ENCODE data around the gene ZNF296.

Gene ZNF296

DNA sequence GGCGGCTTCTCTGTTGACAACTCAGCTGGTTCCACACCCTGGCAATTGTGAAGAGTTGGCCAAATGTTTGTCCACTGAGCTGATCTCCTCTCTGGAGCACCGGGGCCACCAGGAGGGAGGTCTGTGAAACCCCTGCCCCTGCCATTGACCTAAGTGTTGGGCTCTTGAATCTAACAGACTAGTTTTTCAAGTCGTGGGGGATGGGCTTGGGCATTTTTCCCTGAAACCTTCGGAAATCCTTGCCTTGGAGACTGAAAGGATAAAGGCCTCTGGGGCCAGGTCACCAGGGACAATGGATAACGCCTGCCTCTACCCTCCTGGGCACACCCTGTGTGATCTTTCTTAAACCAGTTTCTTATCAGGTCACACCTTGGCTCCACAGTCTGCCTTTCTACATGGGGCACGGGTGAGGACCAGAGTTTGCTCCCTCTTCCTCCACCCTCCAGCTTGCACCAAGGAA lies 3.7 kb upstream of the ZNF296 start:
- no peak for DNase-seq

DNA sequence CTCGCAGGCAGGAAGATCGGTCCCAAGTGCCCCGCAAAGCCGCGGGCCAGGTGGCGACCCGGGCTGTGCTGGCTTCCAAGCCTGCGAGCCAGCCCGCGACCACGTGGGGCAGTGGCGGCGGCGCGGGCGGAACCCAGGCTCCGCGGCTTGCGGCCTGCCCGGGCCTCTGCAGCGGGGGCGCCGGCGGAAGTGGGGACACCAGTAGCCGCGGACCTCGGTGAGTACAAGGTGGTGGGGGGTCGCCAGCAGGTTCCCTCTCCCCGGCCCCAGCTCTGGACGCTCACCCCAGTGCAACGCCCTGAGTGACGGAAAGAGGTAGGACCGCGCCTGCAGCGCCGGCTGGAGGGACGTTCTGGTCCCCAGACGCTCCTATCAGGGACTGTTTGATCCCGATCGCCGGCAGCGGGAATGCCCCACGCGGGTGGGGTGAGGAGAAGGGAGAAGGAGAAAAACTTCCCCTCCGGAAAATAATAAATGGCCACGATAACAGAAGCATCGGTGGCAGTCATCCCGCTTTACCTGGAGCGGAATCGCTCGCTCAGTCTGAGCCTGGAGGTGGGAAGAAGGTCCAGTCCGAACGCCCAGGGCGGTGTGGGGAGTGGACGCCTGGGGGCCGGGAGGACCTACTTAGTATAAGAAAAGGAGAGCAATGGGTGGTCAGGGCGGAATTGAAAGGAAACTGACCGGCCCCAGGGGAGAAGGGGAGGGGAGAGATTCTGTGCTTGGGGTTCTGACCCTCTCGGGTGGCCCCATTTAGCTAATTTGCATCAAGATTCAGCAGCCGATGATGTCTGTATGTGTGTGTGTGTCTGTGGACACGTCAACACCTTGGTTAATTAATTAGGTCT lies 3.0 kb upstream of the ZNF296 start, which contains the start of gene GEMIN7:
Gene GEMIN7, plus strand, starts transcription at position 198 of the 848 bp plus-strand sequence. CDS start 10,855 bp downstream, outside the sequence.
- DNase-seq, result peak; percentile 64 to 74

DNA sequence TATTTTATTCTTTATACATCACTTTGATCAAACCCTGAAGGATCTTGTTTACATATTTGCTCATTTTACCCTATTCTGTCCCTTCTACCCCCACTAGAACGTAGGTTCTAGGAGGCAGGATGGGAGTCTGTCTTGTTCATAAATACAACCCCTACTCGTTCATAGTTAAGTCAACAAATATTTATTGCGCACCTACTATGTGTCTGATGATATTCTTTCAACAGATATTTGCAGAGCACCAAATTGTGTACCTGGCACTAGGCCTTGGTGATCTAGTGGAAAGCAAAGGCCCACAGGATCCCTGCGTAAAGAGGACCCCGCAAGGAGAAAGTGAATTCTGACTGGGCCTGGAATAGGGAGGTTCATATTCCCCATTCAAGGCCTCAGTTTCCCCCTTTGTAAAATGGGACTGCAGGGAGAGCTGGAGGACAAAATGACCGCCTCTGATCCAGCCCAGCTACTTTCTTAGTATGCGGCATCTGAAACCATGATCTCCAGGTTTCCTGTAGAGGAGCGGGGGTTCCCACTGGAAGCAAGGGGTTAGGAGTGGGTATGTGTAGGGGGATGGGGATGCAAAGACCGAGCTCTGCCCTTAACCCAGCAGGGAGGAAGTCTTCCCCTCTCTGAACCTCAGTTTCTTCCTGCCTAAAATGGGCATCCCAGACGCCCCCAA lies 2.2 kb upstream of the ZNF296 start:
- no peak for DNase-seq

DNA sequence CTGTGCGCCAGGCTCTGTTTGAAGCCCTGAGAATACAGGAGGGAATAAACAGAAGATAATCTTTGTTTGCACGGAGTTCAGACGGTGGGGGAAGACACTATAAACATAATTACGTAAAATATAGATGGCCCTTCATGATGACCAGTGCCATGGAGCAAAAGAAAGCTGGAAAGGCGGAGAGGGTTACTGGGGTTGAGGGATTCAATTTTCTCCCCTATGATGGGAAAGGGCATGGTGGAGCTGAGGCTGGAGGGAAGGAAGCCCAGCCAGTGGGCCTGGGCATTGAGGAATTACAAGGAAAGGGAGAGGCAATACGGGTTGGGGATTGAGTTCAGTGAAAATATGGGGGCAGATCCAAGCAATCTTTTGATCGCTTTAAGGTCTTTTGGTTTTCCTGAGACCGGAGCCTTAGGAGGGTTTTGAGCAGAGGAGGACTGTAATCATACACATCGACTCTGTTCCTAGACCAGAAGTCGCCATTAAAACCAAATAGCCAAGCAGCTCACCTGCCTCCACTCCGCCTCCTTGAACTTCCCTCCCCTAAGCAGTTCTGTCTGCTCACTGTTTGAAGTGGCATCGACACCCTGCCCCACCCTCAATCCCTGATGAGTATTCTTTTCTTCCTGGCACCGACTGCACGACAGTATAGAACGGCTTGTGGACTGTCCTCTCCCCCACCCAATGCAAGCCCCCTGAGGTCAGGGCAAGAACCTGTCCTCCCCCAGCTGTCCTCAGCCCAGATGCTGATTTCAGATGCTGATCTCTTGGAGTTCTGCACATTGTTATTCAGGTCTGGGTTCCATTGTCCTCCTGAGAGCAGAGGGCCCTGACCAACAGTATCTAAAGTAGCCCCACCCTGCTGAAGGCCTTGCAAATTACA lies 813 bp upstream of the ZNF296 start:
- no peak for DNase-seq

DNA sequence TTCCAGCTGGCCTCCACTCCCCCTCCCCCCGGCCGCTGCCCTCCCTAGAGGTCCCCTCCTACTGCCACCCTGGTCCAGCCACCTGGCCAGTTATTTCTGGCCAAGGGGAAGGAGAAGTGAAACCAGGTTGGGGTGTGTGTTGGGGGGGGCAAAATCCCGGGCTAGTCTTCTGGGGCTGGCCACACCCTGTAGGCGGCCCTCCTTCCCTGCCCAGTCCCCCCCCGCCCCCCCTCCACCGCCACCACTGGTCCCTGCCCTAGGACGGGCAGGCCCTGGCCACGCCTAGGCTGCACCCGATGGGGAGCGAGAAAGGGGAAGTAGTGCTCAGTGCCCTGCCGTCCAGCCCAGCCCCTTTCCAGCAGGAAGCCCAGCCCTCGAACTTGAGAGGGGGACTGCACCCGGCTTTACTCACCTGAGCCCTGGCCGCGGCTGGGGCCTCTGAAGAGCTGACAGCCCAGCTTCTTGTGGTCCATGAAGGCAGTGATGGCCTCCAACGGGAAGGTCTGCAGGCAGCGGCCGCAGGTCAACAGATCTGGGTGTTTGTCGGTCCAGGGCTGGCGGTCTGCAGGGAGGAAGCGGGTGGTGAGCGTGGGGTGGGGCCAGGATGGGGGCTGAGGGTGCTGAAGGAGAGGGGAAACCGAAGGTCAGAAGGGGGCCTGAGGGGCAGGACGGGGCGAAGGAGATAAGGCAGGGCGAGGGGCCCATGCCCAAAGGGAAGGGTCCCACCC lies 813 bp downstream of the ZNF296 start:
- DNase-seq, result no peak

DNA sequence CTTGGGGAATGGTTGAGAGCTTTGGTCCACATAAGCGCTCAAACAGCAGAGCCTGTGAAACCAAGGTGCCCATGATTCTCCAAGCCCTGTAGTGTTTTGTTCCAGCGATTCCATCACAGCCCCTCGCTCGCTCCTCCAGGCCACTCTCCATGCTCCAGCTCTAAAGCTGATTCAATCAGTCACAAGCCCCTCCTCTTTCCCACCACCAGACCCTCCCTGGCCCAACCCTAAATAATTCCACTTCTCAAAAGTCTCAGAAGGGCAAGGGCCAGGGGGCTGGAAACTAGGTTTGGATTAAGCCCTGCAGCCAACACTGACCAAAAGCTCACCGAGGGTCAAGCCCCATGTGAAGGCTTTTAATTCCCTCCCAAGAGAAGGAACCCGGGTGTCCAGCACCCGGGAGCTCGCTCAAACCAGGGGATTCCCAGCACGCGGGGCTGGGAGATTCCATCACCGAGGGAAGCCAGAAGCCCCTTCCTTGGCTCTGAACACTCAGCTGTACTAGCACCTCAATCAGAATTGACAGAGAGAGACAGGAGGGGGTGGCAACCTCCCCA lies 1.5 kb downstream of the ZNF296 start:
- DNase-seq, result no peak

DNA sequence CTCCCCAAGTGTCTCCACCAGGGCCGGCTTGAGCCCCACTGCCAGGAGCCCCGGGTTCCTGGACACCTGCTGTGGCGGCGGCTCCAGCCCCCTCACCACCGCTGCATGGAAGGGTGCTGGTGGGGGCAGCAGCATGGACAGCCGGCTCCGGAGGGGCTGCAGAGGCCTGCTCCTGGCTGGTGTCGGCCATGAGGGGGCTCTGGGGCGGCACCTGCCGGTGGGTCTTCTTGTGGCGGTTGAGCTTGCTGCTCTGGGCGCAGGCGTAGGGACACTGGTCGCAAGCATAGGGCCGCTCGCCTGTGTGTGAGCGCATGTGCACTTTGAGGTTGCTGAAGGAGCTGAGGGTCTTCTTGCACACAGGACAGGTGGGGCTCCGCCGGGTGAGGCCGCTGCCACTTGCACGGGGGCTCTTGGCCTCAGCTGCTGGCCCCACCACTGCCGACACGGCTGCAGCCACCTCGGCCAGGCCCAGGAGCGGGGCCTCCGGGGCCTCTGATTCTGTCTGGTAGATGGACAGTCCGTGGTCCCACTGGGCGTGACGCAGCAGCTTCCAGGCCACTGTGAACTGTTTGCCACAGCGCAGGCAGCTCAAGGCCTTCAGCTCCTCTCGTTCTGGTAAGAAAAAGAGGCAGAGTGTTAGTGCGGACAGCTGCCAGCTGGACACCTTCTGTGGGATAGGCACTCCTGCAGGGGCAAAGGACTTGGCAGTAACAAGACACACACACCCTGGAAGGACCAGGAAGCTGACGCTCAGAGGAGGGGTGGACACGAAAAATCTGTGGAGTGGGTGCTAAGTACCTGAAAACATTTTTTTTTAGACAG lies 4.1 kb downstream of the ZNF296 start:
- no peak for DNase-seq

DNA sequence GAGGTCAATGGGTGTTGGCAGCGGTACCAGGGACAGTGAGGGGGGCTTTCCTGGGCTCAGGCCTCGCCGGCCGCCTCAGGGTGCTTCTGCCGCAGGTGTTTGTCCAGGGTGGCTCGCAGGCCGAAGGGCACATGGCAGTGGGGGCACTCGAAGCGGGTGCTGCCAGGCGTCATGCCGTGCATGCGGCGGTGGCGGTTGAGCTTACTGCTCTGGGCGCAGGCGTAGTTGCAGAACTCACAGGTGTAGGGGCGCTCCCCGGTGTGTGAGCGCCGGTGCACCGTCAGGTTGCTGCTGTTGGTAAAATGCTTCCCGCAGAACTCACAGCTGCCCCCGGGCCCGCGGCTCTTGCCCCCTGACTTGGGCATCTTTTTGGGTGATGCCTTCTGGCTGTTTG lies 4.7 kb downstream of the ZNF296 start:
- DNase-seq, result no peak

DNA sequence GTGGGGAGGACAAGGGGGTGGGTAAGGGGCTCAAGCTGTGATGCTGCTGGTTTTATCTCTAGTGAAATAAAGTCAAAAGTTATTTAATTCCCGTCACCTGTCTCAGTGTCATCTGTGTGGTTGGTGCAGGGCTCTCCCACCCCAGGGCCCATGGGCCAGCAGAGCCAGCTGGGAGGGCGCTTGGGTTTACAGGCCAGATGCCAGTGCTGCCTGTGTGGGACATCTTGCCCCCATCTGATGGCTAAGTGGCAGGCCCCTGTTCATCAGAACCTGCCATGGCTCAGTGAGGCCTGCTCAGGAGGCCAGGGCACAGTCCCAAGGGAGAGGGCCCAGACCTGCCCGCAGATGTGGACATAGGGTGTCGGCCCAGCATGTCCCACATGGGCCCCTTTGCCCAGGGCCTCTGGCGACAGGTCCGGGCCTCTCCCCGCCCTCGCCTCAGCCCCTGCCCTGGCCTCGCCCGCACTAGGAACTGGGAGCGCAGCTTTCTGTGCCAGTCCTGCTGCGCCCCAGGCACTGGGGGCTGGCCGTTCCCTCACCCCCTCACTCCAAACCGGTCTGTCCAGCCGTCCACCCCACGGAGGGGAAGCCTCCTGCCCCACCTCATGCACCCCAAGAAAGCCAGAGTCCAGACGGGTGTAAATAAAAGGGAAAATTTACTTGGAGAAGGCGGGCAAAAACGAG lies 5.3 kb downstream of the ZNF296 start:
- no peak for DNase-seq

DNA sequence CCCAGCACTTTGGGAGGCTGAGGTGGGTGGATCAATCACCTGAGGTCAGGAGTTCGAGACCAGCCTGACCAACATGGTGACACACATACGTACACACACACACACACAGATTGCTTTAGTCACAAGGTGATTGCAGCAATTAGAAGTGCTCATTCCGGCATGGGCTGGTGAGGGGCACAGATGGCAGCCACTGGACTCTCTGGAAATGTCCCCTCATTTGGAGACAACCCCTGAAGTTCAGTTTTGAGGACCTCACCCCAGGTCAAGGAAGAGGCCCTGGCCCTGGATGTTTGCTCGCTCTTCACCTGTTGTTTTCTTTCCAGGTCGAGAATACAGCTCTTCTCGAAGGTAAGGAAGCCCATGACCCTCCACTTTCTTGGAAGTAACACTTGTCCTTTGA lies 6.1 kb downstream of the ZNF296 start:
- DNase-seq, result no peak

DNA sequence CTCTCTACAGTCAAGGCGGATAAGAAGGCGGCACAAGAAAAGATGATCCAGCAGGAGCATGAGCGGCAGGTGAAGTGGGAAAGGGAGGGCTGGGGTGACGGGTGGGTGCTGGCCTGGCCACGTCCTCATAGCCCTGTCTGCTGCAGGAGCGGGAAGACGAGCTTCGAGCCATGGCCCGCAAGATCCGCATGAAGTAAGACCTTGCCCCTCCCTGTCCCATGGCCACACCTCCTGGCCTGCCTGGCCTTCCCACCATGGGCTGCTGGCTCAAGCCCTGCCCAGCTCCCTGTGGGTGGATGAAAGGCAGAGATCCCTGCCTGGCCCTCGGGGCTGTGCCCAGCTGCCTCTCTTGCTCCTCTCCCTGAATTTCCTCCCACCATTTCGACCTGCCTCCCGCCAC lies 7.2 kb downstream of the ZNF296 start:
- DNase-seq, result no peak

DNA sequence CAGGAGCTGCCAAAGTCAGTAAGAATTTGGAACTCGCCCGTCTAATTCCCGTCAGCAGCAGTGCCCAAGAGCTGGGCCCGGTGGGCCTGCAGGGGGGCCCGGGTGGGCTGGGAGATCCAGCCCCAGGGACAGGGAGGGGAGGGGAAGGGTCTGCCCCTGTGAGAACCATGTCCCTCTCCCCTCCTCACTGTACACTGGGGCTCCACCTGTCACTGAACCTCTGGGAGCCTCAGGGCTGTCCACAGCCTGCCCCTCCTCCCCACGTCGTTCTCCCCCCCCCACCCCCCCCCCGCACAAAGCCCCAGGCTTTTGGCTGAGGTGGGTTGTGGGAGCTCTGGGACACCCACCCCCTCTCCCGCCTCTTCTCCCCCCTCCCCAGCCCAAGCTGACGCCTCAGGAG lies 8.2 kb downstream of the ZNF296 start:
- no peak for DNase-seq

DNA sequence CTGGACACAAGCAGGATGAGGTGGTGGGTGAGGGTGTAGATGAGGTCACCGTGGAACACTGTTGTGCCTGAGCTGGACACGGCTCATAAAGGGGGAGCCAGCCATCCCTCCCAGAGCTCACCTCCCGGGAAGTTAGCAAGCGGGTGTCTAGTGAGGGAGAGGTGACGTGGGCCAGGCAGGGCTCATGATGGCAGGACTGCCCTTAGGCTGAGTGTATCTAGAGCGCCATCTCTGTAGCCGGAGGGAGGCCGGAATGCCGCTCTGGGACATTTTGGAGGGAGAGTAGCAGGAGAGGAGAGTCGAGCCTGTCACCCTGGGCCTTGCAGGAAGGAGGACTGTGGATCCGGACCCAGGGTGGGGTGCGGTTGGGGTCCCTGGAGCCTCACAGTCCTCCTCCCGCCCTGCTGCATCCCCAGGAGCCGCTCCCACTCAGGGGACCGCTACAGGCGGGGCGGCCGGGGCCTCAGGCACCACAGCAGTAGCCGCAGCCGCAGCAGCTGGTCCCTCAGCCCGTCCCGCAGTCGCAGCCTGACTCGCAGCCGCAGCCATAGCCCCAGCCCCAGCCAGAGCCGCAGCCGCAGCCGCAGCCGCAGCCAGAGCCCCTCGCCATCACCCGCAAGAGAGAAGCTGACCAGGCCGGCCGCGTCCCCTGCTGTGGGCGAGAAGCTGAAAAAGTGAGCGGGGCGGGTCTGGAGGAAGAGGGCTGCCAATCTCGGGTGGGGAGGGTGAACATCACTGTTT lies 9.2 kb downstream of the ZNF296 start:
- DNase-seq, result no peak

DNA sequence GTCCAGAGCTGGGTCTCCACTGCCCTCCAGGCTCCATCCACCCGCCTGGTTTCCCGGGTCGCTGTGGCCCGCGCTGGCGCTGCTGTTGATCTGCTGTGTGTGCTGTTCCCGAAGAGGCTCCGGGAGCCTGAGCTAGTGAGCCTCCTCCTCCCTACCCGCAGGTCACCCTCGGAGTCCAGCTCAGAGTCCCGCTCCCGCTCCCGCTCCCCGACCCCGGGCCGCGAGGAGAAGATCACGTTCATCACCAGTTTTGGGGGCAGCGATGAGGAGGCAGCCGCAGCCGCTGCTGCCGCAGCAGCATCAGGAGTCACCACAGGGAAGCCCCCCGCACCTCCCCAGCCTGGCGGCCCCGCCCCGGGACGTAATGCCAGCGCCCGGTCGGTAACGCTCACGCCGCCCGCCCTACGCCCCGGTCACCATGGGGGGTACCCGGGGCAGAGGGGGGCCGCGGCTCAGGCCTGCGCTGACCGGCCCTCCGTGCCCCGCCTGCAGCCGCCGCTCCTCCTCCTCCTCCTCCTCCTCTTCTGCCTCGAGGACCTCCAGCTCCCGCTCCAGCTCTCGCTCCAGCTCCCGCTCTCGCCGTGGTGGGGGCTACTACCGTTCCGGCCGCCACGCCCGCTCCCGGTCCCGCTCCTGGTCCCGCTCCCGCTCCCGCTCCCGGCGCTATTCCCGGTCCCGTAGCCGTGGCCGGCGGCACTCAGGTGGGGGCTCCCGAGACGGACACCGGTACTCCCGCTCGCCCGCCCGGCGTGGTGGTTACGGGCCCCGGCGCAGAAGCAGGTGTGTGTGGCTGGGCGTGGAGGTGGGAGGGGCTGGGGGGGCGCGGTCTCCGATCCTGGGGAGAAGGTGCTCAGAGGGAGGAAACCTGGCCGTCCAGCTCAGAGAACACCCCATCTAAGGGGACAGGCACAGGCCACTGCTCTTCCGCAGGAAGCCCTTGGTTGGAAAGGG lies 12.2 kb downstream of the ZNF296 start:
- DNase-seq, result no peak

DNA sequence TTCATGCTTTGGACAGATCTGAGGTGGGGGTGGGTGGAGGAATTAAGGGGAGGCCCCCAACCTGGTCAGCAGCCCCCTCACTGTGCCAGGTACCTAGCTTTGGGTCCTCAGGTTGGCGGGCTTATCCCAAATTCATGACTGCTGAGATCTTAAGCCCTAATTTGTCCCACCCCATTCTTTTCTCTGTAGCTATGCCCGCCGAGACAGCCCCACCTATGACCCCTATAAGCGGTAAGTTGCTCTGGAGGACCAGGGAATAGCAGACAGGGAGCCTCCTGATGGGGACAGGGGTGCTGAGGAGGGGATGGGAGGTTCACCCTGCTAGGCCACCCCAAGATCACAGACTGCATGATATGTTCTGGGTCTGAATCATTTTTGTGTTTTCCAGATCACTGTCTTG lies 14.3 kb downstream of the ZNF296 start:
- no peak for DNase-seq

DNA sequence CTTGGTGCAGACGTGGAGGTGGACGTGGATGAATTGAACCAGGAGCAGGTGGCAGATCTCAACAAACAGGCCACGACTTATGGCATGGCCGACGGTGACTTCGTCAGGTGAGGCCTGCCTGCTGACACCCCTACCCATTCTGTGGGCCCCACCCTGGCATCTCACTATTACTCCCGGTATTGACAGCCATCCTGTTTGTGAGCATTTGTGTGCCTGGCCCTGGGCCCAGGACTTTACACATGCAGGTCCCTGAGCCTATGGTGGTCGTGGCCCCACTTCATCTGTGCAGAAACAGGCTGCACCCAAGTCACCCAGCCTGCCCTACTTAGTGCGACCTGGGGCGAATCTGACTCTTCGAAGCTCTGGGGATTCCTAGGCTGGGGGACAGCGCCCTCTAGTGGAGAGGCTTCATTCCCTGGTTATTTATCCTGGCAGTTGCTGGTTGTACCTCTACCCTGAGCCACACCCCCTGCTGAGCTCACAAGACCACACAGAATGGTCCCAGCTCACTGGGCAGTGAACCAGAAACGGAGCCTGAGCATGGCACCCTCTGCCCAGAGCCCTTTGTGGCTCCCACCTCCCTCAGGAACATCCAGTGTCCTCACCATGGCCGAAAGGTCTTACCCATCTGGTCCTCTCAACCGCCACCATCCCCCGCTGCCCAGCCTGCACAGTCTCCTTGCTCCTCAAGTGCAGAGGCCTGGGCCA lies 16.9 kb downstream of the ZNF296 start:
- peak; percentile 82 to 85 for DNase-seq

DNA sequence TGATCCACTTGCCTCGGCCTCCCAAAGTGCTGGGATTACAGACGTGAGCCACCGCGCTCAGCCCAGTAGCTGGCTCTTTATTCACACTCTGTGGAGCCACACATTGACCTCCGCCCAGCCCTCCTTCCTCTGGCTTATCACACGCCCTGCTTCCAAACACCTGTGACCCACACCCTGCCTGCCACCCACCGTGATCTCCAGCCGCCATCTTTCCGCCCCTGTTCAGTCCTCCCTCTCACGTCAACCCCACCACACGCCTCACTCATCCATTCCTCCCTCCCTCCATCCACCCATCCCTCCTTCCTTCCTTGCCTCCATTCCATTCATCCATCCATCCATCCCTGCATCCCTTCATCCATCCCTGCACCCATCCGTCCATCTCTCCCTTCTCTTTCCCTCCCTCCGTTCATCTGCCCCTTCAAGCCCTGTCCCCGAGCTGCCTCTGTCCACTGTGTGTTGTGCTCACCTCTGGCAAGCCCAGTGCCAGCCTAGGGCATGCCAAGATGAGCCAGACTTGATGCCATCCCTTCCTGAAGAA lies 17.6 kb downstream of the ZNF296 start:
- DNase-seq, result no peak

DNA sequence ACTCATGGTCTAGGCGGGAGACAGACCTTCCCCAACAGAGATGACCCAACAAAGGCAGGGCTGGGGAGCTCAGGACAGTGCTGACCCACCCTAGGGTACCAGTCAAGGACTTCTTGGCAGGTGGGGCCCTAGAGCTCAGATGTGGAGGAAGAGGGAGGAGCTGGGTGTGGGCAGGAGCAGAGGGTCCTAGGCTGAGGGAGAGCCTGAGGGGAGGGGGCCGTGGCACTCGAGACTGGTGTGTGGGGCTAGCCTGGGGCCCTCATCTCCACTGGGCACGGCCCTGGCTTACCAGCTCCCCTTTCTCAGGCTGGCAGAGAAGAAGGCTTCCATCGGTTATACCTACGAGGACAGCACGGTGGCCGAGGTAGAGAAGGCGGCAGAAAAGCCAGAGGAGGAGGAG lies 18.8 kb downstream of the ZNF296 start:
- DNase-seq, result no peak
